Activated T-helper 9 cell treated with anti-CD3 and anti-CD28 coated beads, Interleukin-2, amount 50 U/mL, for 16 hours (primary cell): ENCODE measurements around the gene TAS2R60.
"Not testable (repeated sequence)": the region's sequence is repeated elsewhere in the genome, so short reads cannot be mapped to it uniquely, and the experiment has no call there.

ENCODE experiments used
- DNase-seq: peaks from one replicate; pipeline ENCODE4 v3.0.0-alpha.2; 2020; ENCODE audit warnings: low read depth

The TAS2R60 gene

GRCh38 chr7:143411976-143412708 is 31.1 kb upstream of the TAS2R60 start:
- DNase-seq = no peak

DNA sequence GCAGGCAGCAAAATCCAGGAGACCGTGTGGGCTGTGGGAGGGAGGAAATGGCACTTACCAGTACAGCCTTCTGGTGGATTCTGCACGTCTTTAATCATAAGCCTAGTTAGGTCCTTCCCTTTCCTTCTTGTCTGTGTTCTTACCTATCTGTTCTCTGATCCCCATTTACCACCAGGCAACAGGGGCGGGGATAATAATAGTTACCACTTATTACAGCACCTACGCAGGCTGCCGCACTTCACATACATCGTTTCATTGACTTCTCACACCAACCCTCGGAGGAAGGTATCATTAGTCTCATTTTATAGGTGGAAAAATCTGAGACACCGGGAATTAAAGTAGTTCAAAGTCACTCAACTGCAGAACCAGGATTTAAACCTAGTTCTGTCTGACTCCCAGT is 30.1 kb upstream of the TAS2R60 start:
- no peak for DNase-seq

DNA sequence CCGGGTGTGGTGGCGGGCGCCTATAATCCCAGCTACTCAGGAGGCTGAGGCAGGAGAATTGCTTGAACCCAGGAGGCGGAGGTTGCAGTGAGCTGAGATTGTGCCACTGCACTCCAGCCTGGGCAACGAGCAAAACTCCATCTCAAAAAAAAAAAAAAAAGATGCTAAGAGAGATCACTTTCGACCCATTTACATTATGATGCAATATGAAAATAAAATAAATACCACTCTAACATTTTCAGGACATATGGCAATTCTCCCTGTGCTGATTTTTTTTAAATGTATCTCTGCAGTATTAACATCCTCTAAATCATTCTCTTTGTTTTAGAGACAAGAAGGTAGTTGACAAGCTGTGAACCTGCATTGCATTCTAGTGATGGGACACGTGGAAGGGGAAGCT is 28.0 kb upstream of the TAS2R60 start:
- DNase-seq = not testable (repeated sequence)

- no peak for DNase-seq
Measured at GRCh38 chr7:143415742-143416397, 27.4 kb upstream of the TAS2R60 start.

DNA sequence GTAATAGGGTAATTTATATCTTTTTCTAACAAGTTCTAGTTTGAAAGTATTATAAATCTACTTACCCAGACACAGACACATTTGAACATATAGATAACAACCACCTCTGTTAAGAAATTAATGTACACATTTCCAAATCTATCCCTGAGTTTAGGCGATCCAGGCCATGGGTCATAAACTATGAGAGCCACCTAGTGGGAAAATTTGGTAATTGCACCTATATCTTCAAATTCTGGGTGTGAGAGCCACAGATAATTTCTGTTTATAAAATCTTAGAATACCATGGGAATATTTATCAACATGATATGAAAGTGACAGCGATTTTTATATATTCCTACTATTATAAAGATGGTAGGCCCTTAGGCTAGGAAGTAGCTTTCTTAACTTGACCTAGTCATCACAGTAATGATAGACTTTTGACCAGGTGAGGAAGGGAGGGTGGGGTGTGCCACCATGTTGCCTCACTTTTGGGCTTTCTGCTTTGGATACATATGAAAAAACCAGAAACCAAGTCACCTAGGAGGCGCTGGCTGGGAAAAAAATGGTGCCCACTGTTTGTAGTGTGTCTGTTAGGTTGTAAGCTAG is 26.6 kb upstream of the TAS2R60 start:
- DNase-seq = no peak

GRCh38 chr7:143417734-143418383 is 25.4 kb upstream of the TAS2R60 start:
- no peak for DNase-seq

GRCh38 chr7:143418681-143419458 is 24.4 kb upstream of the TAS2R60 start:
- no peak for DNase-seq

DNA sequence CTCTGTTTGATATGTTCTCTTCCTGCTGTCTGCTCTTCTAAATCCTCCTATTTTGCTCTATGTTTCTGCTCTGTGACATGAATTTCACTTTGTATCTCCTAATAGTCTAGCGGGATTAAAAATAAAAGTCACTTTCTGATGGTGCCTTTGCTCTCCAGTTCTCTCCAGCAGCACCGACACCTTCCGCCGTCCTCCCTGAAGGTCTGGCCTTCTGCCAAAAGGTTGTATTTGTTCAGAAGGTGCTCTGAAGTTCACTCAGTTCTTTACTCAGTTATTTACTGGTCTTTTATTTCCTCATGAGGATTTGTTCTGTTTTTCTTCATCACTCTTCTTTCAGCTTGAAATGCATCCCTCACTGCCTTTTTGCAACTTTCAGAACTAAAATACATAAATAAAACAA is 23.4 kb upstream of the TAS2R60 start:
- DNase-seq = no peak

GRCh38 chr7:143420624-143421023 is 22.6 kb upstream of the TAS2R60 start:
- DNase-seq = not testable (repeated sequence)

- no peak for DNase-seq
Measured at GRCh38 chr7:143422033-143422432, 21.2 kb upstream of the TAS2R60 start.

- DNase-seq = not testable (repeated sequence)
Measured at GRCh38 chr7:143424476-143424875, 18.8 kb upstream of the TAS2R60 start.

DNA sequence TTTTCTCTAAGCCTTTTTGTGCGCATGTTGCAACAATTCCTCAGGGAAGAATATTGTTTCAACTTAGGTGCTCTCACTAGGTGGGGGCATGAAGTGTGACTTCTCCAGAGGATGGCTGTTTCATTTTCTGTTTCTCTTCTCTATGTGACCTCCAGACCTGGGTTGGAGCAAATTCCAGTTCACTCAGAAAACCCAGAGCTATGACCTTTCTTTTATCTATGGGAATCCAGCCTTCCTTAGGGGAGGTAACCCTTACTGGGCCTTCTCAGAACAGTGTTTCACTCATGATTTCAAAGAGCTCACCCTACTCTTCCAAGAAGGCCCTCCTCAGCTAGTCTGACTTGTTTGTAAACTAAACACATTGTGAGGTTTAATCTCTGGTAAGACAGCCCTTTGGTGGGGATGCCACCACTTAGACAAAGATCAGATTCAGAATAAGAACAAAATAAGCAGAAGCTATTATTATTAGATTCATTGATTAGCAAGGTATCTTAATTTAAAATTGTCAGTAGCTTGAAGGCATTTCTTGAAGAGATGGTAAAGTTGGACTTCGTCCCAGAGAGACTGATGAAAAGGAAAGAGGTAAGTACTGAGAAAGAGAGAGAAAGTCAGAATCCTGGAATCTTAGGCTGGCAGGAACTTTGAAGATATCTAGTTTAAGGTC is 16.6 kb upstream of the TAS2R60 start:
- no peak for DNase-seq

DNA sequence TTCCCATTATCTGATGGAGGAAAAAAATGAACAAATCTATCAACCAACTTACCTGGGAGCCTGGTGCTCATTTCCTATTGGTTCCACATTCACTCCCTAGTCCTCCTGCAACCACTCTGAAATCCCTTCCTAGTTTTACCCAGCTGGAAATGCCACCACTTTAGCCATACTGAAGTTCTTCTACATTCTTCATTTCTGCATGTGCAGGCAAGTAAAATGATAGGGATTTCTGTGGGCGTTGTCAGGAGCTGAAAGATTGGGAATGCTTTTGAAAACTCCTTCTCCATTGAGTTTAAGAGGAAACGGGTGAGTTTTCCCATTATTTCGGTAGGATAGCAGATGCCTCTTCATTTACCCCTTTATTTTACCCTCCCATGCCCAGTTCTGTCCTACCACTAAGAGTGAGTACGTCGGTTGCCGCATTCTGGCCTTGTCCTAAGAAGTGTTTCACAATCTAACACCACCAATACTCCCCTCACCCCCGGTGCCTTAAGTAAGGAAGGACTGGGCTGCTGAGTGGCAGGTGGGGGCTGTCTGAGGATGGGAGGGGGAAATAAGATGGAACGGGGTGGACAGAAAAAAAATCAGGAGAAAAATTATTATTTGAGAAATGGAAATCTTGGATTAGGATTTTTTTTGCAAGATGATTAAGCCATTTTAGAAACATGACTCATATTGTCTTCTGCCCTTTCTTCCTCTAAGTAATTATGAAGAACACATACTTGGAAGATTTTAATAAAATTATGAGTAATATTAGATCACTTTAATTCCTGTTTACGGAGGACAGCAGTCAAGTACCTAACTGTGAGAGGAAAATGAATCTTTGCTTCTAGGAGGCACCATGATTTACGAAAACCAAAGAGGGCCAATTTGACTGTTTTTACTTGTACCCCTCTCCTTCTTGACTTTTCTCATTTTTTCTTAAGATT is 13.2 kb upstream of the TAS2R60 start:
- DNase-seq = no peak

- DNase-seq = no peak
Measured at GRCh38 chr7:143431109-143431508, 12.1 kb upstream of the TAS2R60 start.

- no peak for DNase-seq
Measured at GRCh38 chr7:143433759-143434158, 9.5 kb upstream of the TAS2R60 start.

DNA sequence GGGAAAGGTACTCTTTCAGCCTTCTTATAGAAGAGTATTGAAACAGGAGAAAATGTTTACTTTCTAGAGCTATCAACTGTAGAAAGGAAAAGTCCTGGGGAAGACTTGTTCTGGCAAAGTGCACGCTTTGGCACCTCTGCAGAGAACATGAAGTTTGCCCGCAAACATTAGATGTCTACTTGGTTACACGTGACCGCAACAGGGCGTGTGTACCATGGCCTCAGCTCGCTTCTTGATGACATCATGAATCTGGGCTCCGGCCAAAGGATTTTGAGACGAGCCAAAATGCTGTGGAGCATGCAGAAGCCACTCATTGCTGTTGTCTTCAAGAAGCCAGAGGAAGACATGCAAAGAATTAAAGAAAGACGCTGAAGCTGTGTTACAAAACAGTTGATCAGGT is 8.6 kb upstream of the TAS2R60 start:
- DNase-seq = no peak

GRCh38 chr7:143435266-143435665 is 8.0 kb upstream of the TAS2R60 start:
- no peak for DNase-seq

DNA sequence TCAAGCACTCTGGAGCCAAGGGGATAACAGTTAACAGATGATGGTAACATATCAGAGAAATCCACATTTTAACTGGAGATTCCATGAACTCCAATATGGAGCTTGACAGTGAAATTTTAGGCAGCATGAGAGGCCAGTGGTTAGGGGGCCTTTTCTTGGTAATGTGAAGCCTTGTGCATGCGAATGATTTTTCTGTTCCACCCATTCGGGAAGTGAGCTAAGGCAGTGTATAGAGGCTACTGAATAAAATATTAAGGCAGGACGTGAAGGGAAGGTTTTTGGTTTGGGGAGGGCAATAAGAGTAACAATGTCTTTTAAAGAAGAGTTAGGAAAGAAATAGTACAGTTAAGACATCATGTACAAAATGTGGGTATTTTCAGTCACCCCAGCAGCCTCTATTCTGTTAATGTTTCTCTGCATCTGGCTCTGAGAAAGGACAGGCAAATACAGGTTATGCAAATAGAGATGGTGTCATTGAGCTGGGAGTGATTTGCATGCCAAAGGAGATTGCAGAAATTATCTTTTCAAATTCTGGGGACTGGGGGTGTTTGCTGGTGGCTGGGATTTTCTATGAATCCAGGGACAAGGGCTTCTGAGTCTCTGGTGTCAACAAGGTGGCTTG is 6.8 kb upstream of the TAS2R60 start:
- no peak for DNase-seq

GRCh38 chr7:143437578-143437977 is 5.7 kb upstream of the TAS2R60 start:
- no peak for DNase-seq

GRCh38 chr7:143439866-143440265 is 3.4 kb upstream of the TAS2R60 start:
- no peak for DNase-seq
